GM23338 (cell line): ENCODE measurements around the gene MAPK7. TPM values are rescaled to one million over a fixed set of nuclear protein-coding genes. Genes with fewer than 3 reads are reported as not detected.

Source experiments
- ATAC-seq: fragments of 200-7000 bp; cut with Tn5 transposase; 3 replicates; pipeline ENCODE4 v1.9.1; 2020
- DNase-seq: peaks from one replicate; pipeline ENCODE4 v3.0.0-alpha.2; 2015; ENCODE audit warnings: low spot score
- H2AFZ ChIP-seq: fragments of 200-600 bp; sonication (generic); 2 replicates; pipeline ENCODE4 v1.8.0; 2016; ENCODE audit warnings: antibody characterized with exemption, mild to moderate bottlenecking, moderate library complexity
- H3F3A ChIP-seq: fragments of 200-600 bp; sonication (generic); replicated peaks from 2 replicates; pipeline ENCODE4 v1.8.0; 2017; ENCODE audit warnings: antibody characterized with exemption, mixed run types, low read depth
- H3K27ac ChIP-seq: fragments of 200-600 bp; sonication (generic); 2 replicates; pipeline ENCODE4 v1.6.1; 2016; ENCODE audit warnings: low read depth
- H3K27me3 ChIP-seq: fragments of 200-600 bp; sonication (generic); 2 replicates; pipeline ENCODE4 v1.8.0; 2016; ENCODE audit warnings: mild to moderate bottlenecking, mixed run types, moderate library complexity; ENCODE audit not compliant: insufficient read depth
- H3K36me3 ChIP-seq: fragments of 200-600 bp; sonication (generic); 2 replicates; pipeline ENCODE4 v1.8.0; 2016; ENCODE audit warnings: mild to moderate bottlenecking; ENCODE audit not compliant: insufficient read depth
- H3K4me1 ChIP-seq: fragments of 200-600 bp; sonication (generic); 2 replicates; pipeline ENCODE4 v1.8.0; 2016; ENCODE audit warnings: mild to moderate bottlenecking, moderate library complexity; ENCODE audit not compliant: insufficient read depth
- H3K4me2 ChIP-seq: fragments of 200-600 bp; sonication (generic); 2 replicates; pipeline ENCODE4 v1.7.1; 2017; ENCODE audit warnings: mixed run types
- H3K4me3 ChIP-seq: fragments of 200-600 bp; sonication (generic); 2 replicates; pipeline ENCODE4 v1.6.1; 2016; ENCODE audit warnings: mixed run types
- H3K79me2 ChIP-seq: fragments of 200-600 bp; sonication (generic); replicated peaks from 2 replicates; pipeline ENCODE4 v1.8.0; 2017; ENCODE audit warnings: mild to moderate bottlenecking; ENCODE audit not compliant: insufficient read depth
- H3K9me2 ChIP-seq: fragments of 200-600 bp; sonication (generic); 2 replicates; pipeline ENCODE4 v1.8.0; 2017; ENCODE audit not compliant: insufficient read depth
- H4K20me1 ChIP-seq: fragments of 200-600 bp; sonication (generic); replicated peaks from 2 replicates; pipeline ENCODE4 v1.8.0; 2017; ENCODE audit warnings: mild to moderate bottlenecking; ENCODE audit not compliant: insufficient read depth
- H3K27ac Mint-ChIP-seq: 2 replicates; pipeline ENCODE4 v1.8.0; 2020; ENCODE audit warnings: inconsistent platforms, mild to moderate bottlenecking, moderate library complexity, mixed read lengths
- H3K27me3 Mint-ChIP-seq: 3 replicates; pipeline ENCODE4 v1.8.0; 2022; ENCODE audit warnings: low read depth, mild to moderate bottlenecking, moderate library complexity, mixed read lengths, inconsistent platforms; ENCODE audit not compliant: insufficient read depth, poor library complexity
- H3K36me3 Mint-ChIP-seq: 3 replicates; pipeline ENCODE4 v1.8.0; 2021; ENCODE audit warnings: low read depth, mild to moderate bottlenecking, inconsistent platforms, moderate library complexity, mixed read lengths
- H3K4me1 Mint-ChIP-seq: 3 replicates; pipeline ENCODE4 v1.8.0; 2020; ENCODE audit warnings: mild to moderate bottlenecking, inconsistent platforms, mixed read lengths
- H3K4me3 Mint-ChIP-seq: 3 replicates; pipeline ENCODE4 v1.8.0; 2021; ENCODE audit warnings: moderate library complexity, mild to moderate bottlenecking, inconsistent platforms, mixed read lengths
- H3K9me3 Mint-ChIP-seq: 3 replicates; pipeline ENCODE4 v1.8.0; 2020; ENCODE audit warnings: moderate library complexity, mild to moderate bottlenecking, inconsistent platforms, mixed read lengths
- EZH2 ChIP-seq: fragments of 200-600 bp; sonication (generic); IDR thresholded peaks from one replicate; pipeline ENCODE4 v1.8.0; 2017; ENCODE audit warnings: antibody characterized with exemption, mild to moderate bottlenecking, low read depth; ENCODE audit not compliant: unreplicated experiment
- EZH2phosphoT487 ChIP-seq: fragments of 200-600 bp; sonication (generic); IDR thresholded peaks from one replicate; pipeline ENCODE4 v1.8.1; 2018; ENCODE audit warnings: antibody characterized with exemption; ENCODE audit not compliant: unreplicated experiment
- JUNB ChIP-seq: IDR thresholded peaks from one replicate; pipeline ENCODE4 v1.6.1; 2016; ENCODE audit warnings: antibody characterized with exemption; ENCODE audit not compliant: unreplicated experiment
- POLR2AphosphoS5 ChIP-seq: IDR thresholded peaks from 2 replicates; pipeline ENCODE4 v1.6.1; 2016; ENCODE audit warnings: antibody characterized with exemption, low read depth
- STAT1 ChIP-seq: IDR thresholded peaks from one replicate; pipeline ENCODE4 v1.6.1; 2016; ENCODE audit warnings: antibody characterized with exemption; ENCODE audit not compliant: unreplicated experiment
- ZNF331 ChIP-seq: fragments of 250-450 bp; sonication (Bioruptor Pico); IDR thresholded peaks from 2 replicates; pipeline ENCODE4 v1.5.0; 2020; ENCODE audit warnings: low read depth, mild to moderate bottlenecking, moderate library complexity
- polyA plus RNA-seq: library from polyadenylated mRNA; unstranded; fragments of >200 nt; fragmentation: Nextera tagmentation; extraction: Ambion mirVana; gene quantifications from 2 replicates; pipeline ENCODE4 v1.2.1, GENCODE V29; 2016
- total RNA-seq: library from RNA; depleted of rRNA; stranded (reverse); fragments of >200 nt; shearing (Covaris generic); gene quantifications from 2 replicates; pipeline ENCODE4 v1.2.3, GENCODE V29; 2014
- TF ChIP-seq, protein P1 (sequence below), 2 experiments: fragments of 200-600 bp in 1 of 2; sonication (generic) in 1 of 2; conservative IDR thresholded peaks; 2 replicates each; pipeline versions ENCODE4 v1.5.1 to v1.6.1; 2016 to 2017; ENCODE audit warnings: antibody characterized with exemption in 2 of 2, low read depth in 2 of 2, mild to moderate bottlenecking in 2 of 2, moderate library complexity in 1 of 2
- TF ChIP-seq, protein P2 (sequence below): IDR thresholded peaks from one replicate; pipeline ENCODE4 v1.6.1; 2018; ENCODE audit warnings: antibody characterized with exemption; ENCODE audit not compliant: unreplicated experiment
- TF ChIP-seq, protein P3 (sequence below): IDR thresholded peaks from 2 replicates; pipeline ENCODE4 v1.6.1; 2016; ENCODE audit warnings: antibody characterized with exemption

The MAPK7 gene
- total and polyA plus RNA-seq, 2 experiments from 2014 or later, result 15.5 to 53.1 TPM

DNA sequence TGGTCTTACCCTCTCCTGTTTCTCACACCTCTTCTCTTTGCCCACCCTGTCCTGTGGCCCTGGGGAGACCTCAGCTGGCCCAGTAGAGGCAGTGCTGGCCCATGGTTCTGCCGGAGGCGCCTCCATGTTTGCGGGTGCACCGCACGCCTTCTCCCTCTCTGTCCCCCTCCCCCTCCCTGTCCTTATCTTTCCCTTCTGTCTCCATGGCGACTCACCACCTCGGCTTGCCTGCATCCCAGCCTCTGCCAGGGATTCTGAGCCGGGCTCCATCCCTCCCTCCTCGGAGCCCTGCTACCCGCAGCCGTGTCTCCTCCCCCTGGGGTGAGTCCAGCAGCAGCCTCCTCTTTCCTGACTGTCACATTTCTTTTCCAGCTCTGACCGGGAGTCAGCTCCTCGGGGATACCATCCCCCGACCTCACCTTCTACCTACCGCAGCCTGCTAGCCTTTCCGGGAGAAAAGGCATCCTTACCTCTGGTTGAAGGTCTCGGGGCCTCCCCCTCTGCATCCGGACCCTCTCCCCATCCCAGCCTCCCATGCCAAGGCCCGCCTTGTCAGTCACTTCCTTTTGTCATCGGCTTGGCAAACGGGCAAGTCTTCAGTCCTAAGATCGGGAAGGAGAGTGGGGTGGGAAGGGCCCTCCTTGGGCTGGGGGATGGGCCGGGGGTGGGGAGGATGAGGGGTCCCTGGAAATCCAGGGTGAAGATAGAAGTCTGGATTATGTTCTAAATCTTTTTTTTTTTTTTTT lies 32.8 kb downstream of the MAPK7 start, which contains the start of gene RNF112:
Gene RNF112, plus strand, starts transcription at position 358 of the 746 bp plus-strand sequence. Its CDS starts 177 bp downstream, at position 535.
- H3K9me2 ChIP-seq, result no peaks in the 10 kb centered on the region
- DNase-seq (peak; percentile 74), ATAC-seq (peak; percentile 68)
- H3K36me3 ChIP-seq, result no peaks in the 10 kb centered on the region
- TF ChIP-seq, protein P1, sequence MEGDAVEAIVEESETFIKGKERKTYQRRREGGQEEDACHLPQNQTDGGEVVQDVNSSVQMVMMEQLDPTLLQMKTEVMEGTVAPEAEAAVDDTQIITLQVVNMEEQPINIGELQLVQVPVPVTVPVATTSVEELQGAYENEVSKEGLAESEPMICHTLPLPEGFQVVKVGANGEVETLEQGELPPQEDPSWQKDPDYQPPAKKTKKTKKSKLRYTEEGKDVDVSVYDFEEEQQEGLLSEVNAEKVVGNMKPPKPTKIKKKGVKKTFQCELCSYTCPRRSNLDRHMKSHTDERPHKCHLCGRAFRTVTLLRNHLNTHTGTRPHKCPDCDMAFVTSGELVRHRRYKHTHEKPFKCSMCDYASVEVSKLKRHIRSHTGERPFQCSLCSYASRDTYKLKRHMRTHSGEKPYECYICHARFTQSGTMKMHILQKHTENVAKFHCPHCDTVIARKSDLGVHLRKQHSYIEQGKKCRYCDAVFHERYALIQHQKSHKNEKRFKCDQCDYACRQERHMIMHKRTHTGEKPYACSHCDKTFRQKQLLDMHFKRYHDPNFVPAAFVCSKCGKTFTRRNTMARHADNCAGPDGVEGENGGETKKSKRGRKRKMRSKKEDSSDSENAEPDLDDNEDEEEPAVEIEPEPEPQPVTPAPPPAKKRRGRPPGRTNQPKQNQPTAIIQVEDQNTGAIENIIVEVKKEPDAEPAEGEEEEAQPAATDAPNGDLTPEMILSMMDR (conservative IDR thresholded peaks at IDR 0.05; ENCODE audit: low read depth in 2 of 2), result peak; percentile 10 to 49; a peak in 2 of 4 replicates
- TF ChIP-seq STAT1, result no peak
- peak within 1 kb of the TSS; percentile 73 for H3K4me2 ChIP-seq
- H3F3A ChIP-seq, result no peaks in the 10 kb centered on the region
- Mint-ChIP-seq H3K4me1 (peaks cover 17% of the 10 kb centered on the region), H3K27ac (no peak within 1 kb of the TSS), H3K4me3 (peak within 1 kb of the TSS; percentile 43), H3K27me3 (peaks cover 16% of the 10 kb centered on the region), H3K9me3 (no peaks in the 10 kb centered on the region), H3K36me3 (no peaks in the 10 kb centered on the region)
- no peaks in the 10 kb centered on the region for H3K27me3 ChIP-seq
- H3K27ac ChIP-seq, result no peak within 1 kb of the TSS
- H3K4me1 ChIP-seq, result peaks cover 15% of the 10 kb centered on the region
- peak within 1 kb of the TSS; percentile 90; the same call in 1 of the 2 replicates for H2AFZ ChIP-seq
- no peaks in the 10 kb centered on the region for H4K20me1 ChIP-seq
- H3K79me2 ChIP-seq, result no peaks in the 10 kb centered on the region
- H3K4me3 ChIP-seq, result peak within 1 kb of the TSS; percentile 43

DNA sequence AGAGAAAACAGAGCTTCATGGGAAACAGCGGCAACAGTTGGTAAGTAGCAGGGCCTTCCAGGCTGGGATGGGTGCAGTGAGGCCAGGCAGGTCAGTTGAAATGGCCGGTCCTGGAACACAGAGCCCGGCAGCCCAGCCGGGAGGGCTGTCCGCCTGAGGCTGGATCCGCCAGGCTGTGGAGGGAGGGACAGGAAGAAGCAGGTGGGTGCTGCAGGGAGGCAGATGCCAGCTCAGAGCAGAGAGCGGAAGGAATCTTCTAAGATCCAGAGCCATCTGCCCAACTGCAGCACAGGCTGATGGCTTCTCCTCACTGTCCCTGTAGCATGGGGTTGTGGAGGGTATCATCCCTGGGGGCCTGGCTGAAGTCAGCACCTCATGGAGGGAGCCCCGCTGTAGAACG lies 33.3 kb downstream of the MAPK7 start:
- Mint-ChIP-seq H3K36me3 (no peaks in the 10 kb centered on the region; the same call in 2 of the 3 replicates), H3K27ac (no peak overlapping the region), H3K9me3 (no peaks in the 10 kb centered on the region), H3K4me1 (peaks cover 17% of the 10 kb centered on the region), H3K4me3 (no peak overlapping the region), H3K27me3 (peaks cover 13% of the 10 kb centered on the region)
- no peak overlapping the region for H2AFZ ChIP-seq
- no peaks in the 10 kb centered on the region for H4K20me1 ChIP-seq
- no peak overlapping the region for H3K27ac ChIP-seq
- H3K4me2 ChIP-seq, result peak overlapping the region; percentile 73
- H3K79me2 ChIP-seq, result no peaks in the 10 kb centered on the region
- H3K4me3 ChIP-seq, result no peak overlapping the region
- TF ChIP-seq JUNB (no peak), ZNF331 (CRISPR knock-in tag) (no peak), STAT1 (no peak), EZH2 (no peak), POLR2AphosphoS5 (no peak), EZH2phosphoT487 (no peak)
- TF ChIP-seq, protein P2, sequence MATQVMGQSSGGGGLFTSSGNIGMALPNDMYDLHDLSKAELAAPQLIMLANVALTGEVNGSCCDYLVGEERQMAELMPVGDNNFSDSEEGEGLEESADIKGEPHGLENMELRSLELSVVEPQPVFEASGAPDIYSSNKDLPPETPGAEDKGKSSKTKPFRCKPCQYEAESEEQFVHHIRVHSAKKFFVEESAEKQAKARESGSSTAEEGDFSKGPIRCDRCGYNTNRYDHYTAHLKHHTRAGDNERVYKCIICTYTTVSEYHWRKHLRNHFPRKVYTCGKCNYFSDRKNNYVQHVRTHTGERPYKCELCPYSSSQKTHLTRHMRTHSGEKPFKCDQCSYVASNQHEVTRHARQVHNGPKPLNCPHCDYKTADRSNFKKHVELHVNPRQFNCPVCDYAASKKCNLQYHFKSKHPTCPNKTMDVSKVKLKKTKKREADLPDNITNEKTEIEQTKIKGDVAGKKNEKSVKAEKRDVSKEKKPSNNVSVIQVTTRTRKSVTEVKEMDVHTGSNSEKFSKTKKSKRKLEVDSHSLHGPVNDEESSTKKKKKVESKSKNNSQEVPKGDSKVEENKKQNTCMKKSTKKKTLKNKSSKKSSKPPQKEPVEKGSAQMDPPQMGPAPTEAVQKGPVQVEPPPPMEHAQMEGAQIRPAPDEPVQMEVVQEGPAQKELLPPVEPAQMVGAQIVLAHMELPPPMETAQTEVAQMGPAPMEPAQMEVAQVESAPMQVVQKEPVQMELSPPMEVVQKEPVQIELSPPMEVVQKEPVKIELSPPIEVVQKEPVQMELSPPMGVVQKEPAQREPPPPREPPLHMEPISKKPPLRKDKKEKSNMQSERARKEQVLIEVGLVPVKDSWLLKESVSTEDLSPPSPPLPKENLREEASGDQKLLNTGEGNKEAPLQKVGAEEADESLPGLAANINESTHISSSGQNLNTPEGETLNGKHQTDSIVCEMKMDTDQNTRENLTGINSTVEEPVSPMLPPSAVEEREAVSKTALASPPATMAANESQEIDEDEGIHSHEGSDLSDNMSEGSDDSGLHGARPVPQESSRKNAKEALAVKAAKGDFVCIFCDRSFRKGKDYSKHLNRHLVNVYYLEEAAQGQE, result no peak
- TF ChIP-seq, protein P3, sequence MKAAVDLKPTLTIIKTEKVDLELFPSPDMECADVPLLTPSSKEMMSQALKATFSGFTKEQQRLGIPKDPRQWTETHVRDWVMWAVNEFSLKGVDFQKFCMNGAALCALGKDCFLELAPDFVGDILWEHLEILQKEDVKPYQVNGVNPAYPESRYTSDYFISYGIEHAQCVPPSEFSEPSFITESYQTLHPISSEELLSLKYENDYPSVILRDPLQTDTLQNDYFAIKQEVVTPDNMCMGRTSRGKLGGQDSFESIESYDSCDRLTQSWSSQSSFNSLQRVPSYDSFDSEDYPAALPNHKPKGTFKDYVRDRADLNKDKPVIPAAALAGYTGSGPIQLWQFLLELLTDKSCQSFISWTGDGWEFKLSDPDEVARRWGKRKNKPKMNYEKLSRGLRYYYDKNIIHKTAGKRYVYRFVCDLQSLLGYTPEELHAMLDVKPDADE, result no peak
- H3K9me2 ChIP-seq, result no peaks in the 10 kb centered on the region
- DNase-seq (peak; percentile 25), ATAC-seq (peak; percentile 10; the same call in 2 of the 3 replicates)
- peaks cover 15% of the 10 kb centered on the region for H3K4me1 ChIP-seq
- H3F3A ChIP-seq, result no peaks in the 10 kb centered on the region
- no peaks in the 10 kb centered on the region for H3K36me3 ChIP-seq
- no peaks in the 10 kb centered on the region for H3K27me3 ChIP-seq
